ENCODE data around the gene LAMA3. TPM values are rescaled to one million over a fixed set of nuclear protein-coding genes. Genes with fewer than 3 reads are reported as not detected.

The LAMA3 gene
- total RNA-seq, 1 donor from 2014 or later = 1.7 TPM

GRCh38 chr18:23825496-23825895 lies 136.2 kb downstream of the LAMA3 start:
- no peaks in the 10 kb centered on the region for H3K4me1 Mint-ChIP-seq (ENCODE audit: unreplicated experiment)
- no peak overlapping the region for H3K27ac Mint-ChIP-seq (ENCODE audit: unreplicated experiment)
- H3K36me3 Mint-ChIP-seq (ENCODE audit: low read depth, unreplicated experiment) = no peaks in the 10 kb centered on the region
- no peak for DNase-seq (ENCODE audit: low spot score)
- TF ChIP-seq CTCF (IDR thresholded peaks at IDR 0.05; ENCODE audit: unreplicated experiment) = no peak
- no peak overlapping the region for H3K4me3 Mint-ChIP-seq (ENCODE audit: unreplicated experiment)
- H3K27me3 Mint-ChIP-seq (ENCODE audit: unreplicated experiment) = no peaks in the 10 kb centered on the region
- H3K9me3 Mint-ChIP-seq (ENCODE audit: unreplicated experiment) = no peaks in the 10 kb centered on the region

GRCh38 chr18:23825978-23826405 lies 136.7 kb downstream of the LAMA3 start:
- H3K4me3 Mint-ChIP-seq (ENCODE audit: unreplicated experiment) = no peak overlapping the region
- H3K36me3 Mint-ChIP-seq (ENCODE audit: low read depth, unreplicated experiment) = no peaks in the 10 kb centered on the region
- no peak overlapping the region for H3K27ac Mint-ChIP-seq (ENCODE audit: unreplicated experiment)
- no peak for DNase-seq (ENCODE audit: low spot score)
- H3K27me3 Mint-ChIP-seq (ENCODE audit: unreplicated experiment) = no peaks in the 10 kb centered on the region
- H3K9me3 Mint-ChIP-seq (ENCODE audit: unreplicated experiment) = no peaks in the 10 kb centered on the region
- no peak for TF ChIP-seq CTCF (IDR thresholded peaks at IDR 0.05; ENCODE audit: unreplicated experiment)
- H3K4me1 Mint-ChIP-seq (ENCODE audit: unreplicated experiment) = no peaks in the 10 kb centered on the region

GRCh38 chr18:23826850-23827620 lies 137.8 kb downstream of the LAMA3 start:
- no peak for TF ChIP-seq CTCF (IDR thresholded peaks at IDR 0.05; ENCODE audit: unreplicated experiment)
- H3K36me3 Mint-ChIP-seq (ENCODE audit: low read depth, unreplicated experiment) = no peaks in the 10 kb centered on the region
- H3K4me3 Mint-ChIP-seq (ENCODE audit: unreplicated experiment) = no peak overlapping the region
- H3K27ac Mint-ChIP-seq (ENCODE audit: unreplicated experiment) = peak overlapping the region; percentile 48
- no peaks in the 10 kb centered on the region for H3K4me1 Mint-ChIP-seq (ENCODE audit: unreplicated experiment)
- DNase-seq (ENCODE audit: low spot score) = no peak
- H3K9me3 Mint-ChIP-seq (ENCODE audit: unreplicated experiment) = no peaks in the 10 kb centered on the region
- no peaks in the 10 kb centered on the region for H3K27me3 Mint-ChIP-seq (ENCODE audit: unreplicated experiment)

GRCh38 chr18:23827681-23828080 lies 138.4 kb downstream of the LAMA3 start:
- Mint-ChIP-seq H3K9me3 (ENCODE audit: unreplicated experiment) (no peaks in the 10 kb centered on the region), H3K36me3 (ENCODE audit: low read depth, unreplicated experiment) (no peaks in the 10 kb centered on the region), H3K27ac (ENCODE audit: unreplicated experiment) (no peak overlapping the region), H3K4me3 (ENCODE audit: unreplicated experiment) (no peak overlapping the region), H3K4me1 (ENCODE audit: unreplicated experiment) (no peaks in the 10 kb centered on the region), H3K27me3 (ENCODE audit: unreplicated experiment) (no peaks in the 10 kb centered on the region)
- TF ChIP-seq CTCF (IDR thresholded peaks at IDR 0.05; ENCODE audit: unreplicated experiment) = no peak
- DNase-seq (ENCODE audit: low spot score) = no peak

- no peak for DNase-seq (ENCODE audit: low spot score)
- Mint-ChIP-seq H3K27me3 (ENCODE audit: unreplicated experiment) (no peaks in the 10 kb centered on the region), H3K4me1 (ENCODE audit: unreplicated experiment) (no peaks in the 10 kb centered on the region), H3K9me3 (ENCODE audit: unreplicated experiment) (no peaks in the 10 kb centered on the region), H3K36me3 (ENCODE audit: low read depth, unreplicated experiment) (no peaks in the 10 kb centered on the region), H3K27ac (ENCODE audit: unreplicated experiment) (peak overlapping the region; percentile 89), H3K4me3 (ENCODE audit: unreplicated experiment) (no peak overlapping the region)
- TF ChIP-seq CTCF (IDR thresholded peaks at IDR 0.05; ENCODE audit: unreplicated experiment) = no peak
Observed at GRCh38 chr18:23828426-23828825, 139.2 kb downstream of the LAMA3 start.
